Kidney tubule cell (primary cell): Measurements from ENCODE around the gene CACNG3.
"Not testable (repeated sequence)": the region's sequence is repeated elsewhere in the genome, so short reads cannot be mapped to it uniquely, and the experiment has no call there.

ENCODE experiments used
- DNase-seq: peaks from one replicate; pipeline ENCODE4 v3.0.0-alpha.2; 2018; ENCODE audit warnings: low spot score

CACNG3 gene

GRCh38 chr16:24279982-24280515 is 23.9 kb downstream of the CACNG3 start:
- no peak for DNase-seq

GRCh38 chr16:24281466-24281865 is 25.3 kb downstream of the CACNG3 start:
- no peak for DNase-seq

- DNase-seq, result no peak
Observed at GRCh38 chr16:24282141-24282540, 26.0 kb downstream of the CACNG3 start.

- DNase-seq, result peak; percentile 17
Observed at GRCh38 chr16:24286741-24287405, 30.7 kb downstream of the CACNG3 start.

GRCh38 chr16:24288516-24288915 is 32.4 kb downstream of the CACNG3 start:
- no peak for DNase-seq

GRCh38 chr16:24289166-24289700 is 33.1 kb downstream of the CACNG3 start:
- no peak for DNase-seq

- no peak for DNase-seq
Observed at GRCh38 chr16:24291932-24292331, 35.8 kb downstream of the CACNG3 start.

- no peak for DNase-seq
Observed at GRCh38 chr16:24294131-24294530, 38.0 kb downstream of the CACNG3 start.

- DNase-seq, result no peak
Observed at GRCh38 chr16:24297375-24297774, 41.2 kb downstream of the CACNG3 start.

GRCh38 chr16:24298548-24299167 is 42.5 kb downstream of the CACNG3 start:
- DNase-seq, result no peak

- not testable (repeated sequence) for DNase-seq
Observed at GRCh38 chr16:24300750-24301149, 44.6 kb downstream of the CACNG3 start.

GRCh38 chr16:24302636-24303035 is 46.5 kb downstream of the CACNG3 start:
- no peak for DNase-seq

- DNase-seq, result no peak
Observed at GRCh38 chr16:24308200-24308599, 52.1 kb downstream of the CACNG3 start.

- peak; percentile 84 for DNase-seq
Observed at GRCh38 chr16:24309258-24310142, 53.4 kb downstream of the CACNG3 start.

- DNase-seq, result no peak
Observed at GRCh38 chr16:24315343-24315742, 59.2 kb downstream of the CACNG3 start.

GRCh38 chr16:24318680-24319079 is 62.5 kb downstream of the CACNG3 start:
- DNase-seq, result no peak

GRCh38 chr16:24319126-24319814 is 63.1 kb downstream of the CACNG3 start:
- no peak for DNase-seq

GRCh38 chr16:24322106-24322505 is 66.0 kb downstream of the CACNG3 start:
- no peak for DNase-seq

- no peak for DNase-seq
Observed at GRCh38 chr16:24324421-24324820, 68.3 kb downstream of the CACNG3 start.

GRCh38 chr16:24328835-24329452 is 72.8 kb downstream of the CACNG3 start:
- no peak for DNase-seq

GRCh38 chr16:24332178-24332577 is 76.0 kb downstream of the CACNG3 start:
- no peak for DNase-seq
